PC-3 (cell line): ENCODE data around the gene SLC6A17. TPM values are rescaled to one million over a fixed set of nuclear protein-coding genes. Genes with fewer than 3 reads are reported as not detected.
A peak's percentile ranks its signal among the peaks of the same experiment; 100 is the strongest.

Experiments
- ATAC-seq: fragments of 200-7000 bp; cut with Tn5 transposase; 2 replicates; pipeline ENCODE4 v1.9.1; 2020; ENCODE audit warnings: mild to moderate bottlenecking, moderate library complexity
- BruUV-seq: library from RNA; stranded (reverse); fragments of 400-500 nt; replicated peaks from 2 replicates; lab custom pipeline; 2021; lab: Mats Ljungman, UMichigan
- CTCF ChIA-PET: fragments of 300-600 bp; sonication (Branson Sonifier 250); formaldehyde crosslinking; loops from one replicate; lab custom pipeline; 2022; ENCODE audit warnings: antibody characterized with exemption; lab: Charles Lee
- POLR2A ChIA-PET: fragments of 300-600 bp; sonication (Branson Sonifier 250); formaldehyde crosslinking; loops from one replicate; lab custom pipeline; 2022; ENCODE audit warnings: antibody characterized with exemption; ENCODE audit not compliant: unreplicated experiment; lab: Charles Lee
- DNase-seq: peaks from one replicate; pipeline ENCODE4 v3.0.0-alpha.2; 2015
- H2AFZ ChIP-seq: fragments of 300-600 bp; sonication (generic); 2 replicates; pipeline ENCODE4 v1.6.0; 2016; ENCODE audit warnings: antibody characterized with exemption, low read length
- H3F3A ChIP-seq: fragments of 300-600 bp; sonication (generic); one replicate; pipeline ENCODE4 v1.6.0; 2017; ENCODE audit warnings: antibody characterized with exemption, low read length, control low read depth, mild to moderate bottlenecking; ENCODE audit not compliant: unreplicated experiment
- H3K27ac ChIP-seq: fragments of 300-600 bp; sonication (generic); 2 replicates; pipeline ENCODE4 v1.5.1; 2016; ENCODE audit warnings: mild to moderate bottlenecking, low read length
- H3K27me3 ChIP-seq: fragments of 300-600 bp; sonication (generic); 2 replicates; pipeline ENCODE4 v1.6.1; 2016; ENCODE audit warnings: low read length, mixed read lengths
- H3K36me3 ChIP-seq: fragments of 300-600 bp; sonication (generic); 2 replicates; pipeline ENCODE4 v1.6.1; 2016; ENCODE audit warnings: low read depth, mixed run types, low read length, mixed read lengths
- H3K4me1 ChIP-seq: fragments of 300-600 bp; sonication (generic); 2 replicates; pipeline ENCODE4 v1.5.1; 2016; ENCODE audit warnings: low read length; ENCODE audit not compliant: insufficient read depth
- H3K4me2 ChIP-seq: fragments of 300-600 bp; sonication (generic); 2 replicates; pipeline ENCODE4 v1.6.0; 2016; ENCODE audit warnings: low read length
- H3K4me3 ChIP-seq: fragments of 300-600 bp; sonication (generic); 2 replicates; pipeline ENCODE4 v1.5.1; 2016; ENCODE audit warnings: mild to moderate bottlenecking, low read length, mixed read lengths
- H3K79me2 ChIP-seq: fragments of 300-600 bp; sonication (generic); 2 replicates; pipeline ENCODE4 v1.6.1; 2017; ENCODE audit warnings: low read length, mixed read lengths
- H3K9ac ChIP-seq: fragments of 300-600 bp; sonication (generic); 2 replicates; pipeline ENCODE4 v1.6.0; 2016; ENCODE audit warnings: mild to moderate bottlenecking, low read length
- H3K9me2 ChIP-seq: fragments of 300-600 bp; sonication (generic); replicated peaks from 2 replicates; pipeline ENCODE4 v1.6.1; 2016; ENCODE audit warnings: mixed run types, low read length, mixed read lengths
- H3K9me3 ChIP-seq: fragments of 300-600 bp; sonication (generic); 2 replicates; pipeline ENCODE4 v1.6.1; 2016; ENCODE audit warnings: low read length, mixed read lengths
- H4K20me1 ChIP-seq: fragments of 300-600 bp; sonication (generic); 2 replicates; pipeline ENCODE4 v1.6.1; 2016; ENCODE audit warnings: low read length, mixed read lengths
- EZH2 ChIP-seq: fragments of 300-600 bp; sonication (generic); IDR thresholded peaks from one replicate; pipeline ENCODE4 v1.6.1; 2017; ENCODE audit warnings: antibody characterized with exemption, mild to moderate bottlenecking, low read length; ENCODE audit not compliant: unreplicated experiment
- EZH2phosphoT487 ChIP-seq: fragments of 300-600 bp; sonication (generic); IDR thresholded peaks from 2 replicates; pipeline ENCODE4 v1.6.1; 2018; ENCODE audit warnings: mild to moderate bottlenecking, antibody characterized with exemption, low read length, borderline replicate concordance
- intact Hi-C: fragments of 100-400 bp; cut with micrococcal nuclease; formaldehyde crosslinking; loops from 2 replicates; pipeline ENCODE4 v1.9.0; 2023
- total RNA-seq: library from RNA; depleted of rRNA; stranded (reverse); fragments of >200 nt; gene quantifications from 2 replicates; pipeline ENCODE4 v1.2.3, GENCODE V29; 2014
- TF ChIP-seq, protein P1 (sequence below): fragments of 300-600 bp; sonication (generic); conservative IDR thresholded peaks from 2 replicates; pipeline ENCODE4 v1.5.1; 2017; ENCODE audit warnings: antibody characterized with exemption, low read depth, mild to moderate bottlenecking, low read length

SLC6A17 gene
- total RNA-seq, 1 experiment from 2014 or later = not detected

DNA sequence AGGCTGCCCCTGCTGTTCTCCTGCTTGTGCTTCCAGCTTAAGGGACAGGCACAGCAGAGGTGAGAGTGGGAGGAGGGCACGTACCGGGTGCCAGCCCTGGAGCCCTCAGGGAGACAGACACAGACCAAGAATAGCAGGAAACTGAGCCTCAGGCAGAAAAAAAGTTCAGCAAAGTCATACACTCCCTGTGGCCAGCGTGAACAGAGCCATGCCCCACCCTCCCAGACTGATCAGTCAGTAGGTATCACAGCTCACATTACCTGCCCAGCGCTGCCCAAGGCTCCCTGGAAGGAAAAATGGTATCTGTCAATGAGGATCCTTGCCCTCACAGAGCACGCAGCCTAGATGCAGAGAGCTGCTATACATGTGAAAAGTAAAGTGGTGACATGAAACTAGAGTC lies 36.7 kb upstream of the SLC6A17 start:
- peaks cover 54% of the 10 kb centered on the region for H3K27me3 ChIP-seq
- TF ChIP-seq EZH2phosphoT487 (no peak), EZH2 (no peak)
- TF ChIP-seq, protein P1, sequence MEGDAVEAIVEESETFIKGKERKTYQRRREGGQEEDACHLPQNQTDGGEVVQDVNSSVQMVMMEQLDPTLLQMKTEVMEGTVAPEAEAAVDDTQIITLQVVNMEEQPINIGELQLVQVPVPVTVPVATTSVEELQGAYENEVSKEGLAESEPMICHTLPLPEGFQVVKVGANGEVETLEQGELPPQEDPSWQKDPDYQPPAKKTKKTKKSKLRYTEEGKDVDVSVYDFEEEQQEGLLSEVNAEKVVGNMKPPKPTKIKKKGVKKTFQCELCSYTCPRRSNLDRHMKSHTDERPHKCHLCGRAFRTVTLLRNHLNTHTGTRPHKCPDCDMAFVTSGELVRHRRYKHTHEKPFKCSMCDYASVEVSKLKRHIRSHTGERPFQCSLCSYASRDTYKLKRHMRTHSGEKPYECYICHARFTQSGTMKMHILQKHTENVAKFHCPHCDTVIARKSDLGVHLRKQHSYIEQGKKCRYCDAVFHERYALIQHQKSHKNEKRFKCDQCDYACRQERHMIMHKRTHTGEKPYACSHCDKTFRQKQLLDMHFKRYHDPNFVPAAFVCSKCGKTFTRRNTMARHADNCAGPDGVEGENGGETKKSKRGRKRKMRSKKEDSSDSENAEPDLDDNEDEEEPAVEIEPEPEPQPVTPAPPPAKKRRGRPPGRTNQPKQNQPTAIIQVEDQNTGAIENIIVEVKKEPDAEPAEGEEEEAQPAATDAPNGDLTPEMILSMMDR = no peak
- no peaks in the 10 kb centered on the region for H3K36me3 ChIP-seq
- no peak overlapping the region for H3K4me2 ChIP-seq
- CTCF ChIA-PET = no interaction called here
- no peaks in the 10 kb centered on the region for H4K20me1 ChIP-seq
- BruUV-seq = no TSS peak
- intact Hi-C loops = no loop called here
- H3K9ac ChIP-seq = no peak overlapping the region
- DNase-seq (peak; percentile 25), ATAC-seq (peak; percentile 53)
- H3F3A ChIP-seq = no peaks in the 10 kb centered on the region
- H3K4me1 ChIP-seq = no peaks in the 10 kb centered on the region
- no peaks in the 10 kb centered on the region for H3K79me2 ChIP-seq
- no peak overlapping the region for H3K27ac ChIP-seq
- POLR2A ChIA-PET = no interaction called here
- no peaks in the 10 kb centered on the region for H3K9me2 ChIP-seq
- H2AFZ ChIP-seq = no peak overlapping the region
- no peak overlapping the region for H3K4me3 ChIP-seq
- no peaks in the 10 kb centered on the region for H3K9me3 ChIP-seq

DNA sequence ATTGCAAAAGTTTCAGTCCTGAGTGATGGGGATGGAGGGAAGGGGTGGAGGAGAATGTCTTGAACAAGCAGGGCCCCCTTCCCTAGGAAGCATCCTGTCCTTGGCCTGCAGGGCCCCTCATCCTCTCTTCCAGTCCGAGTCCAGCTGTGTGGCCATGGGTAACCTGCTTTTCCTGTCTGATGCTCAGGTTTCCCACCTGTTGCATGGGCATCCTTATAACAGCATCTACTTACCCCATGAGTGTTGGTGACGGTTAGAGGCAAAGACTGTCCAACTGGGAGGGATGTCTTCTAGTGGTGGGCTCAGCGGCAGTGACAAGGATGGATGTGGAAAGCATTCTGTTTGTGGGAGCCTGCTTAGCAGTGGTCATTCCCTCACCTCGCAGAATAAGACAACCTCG lies 36.1 kb upstream of the SLC6A17 start:
- Histone ChIP-seq H2AFZ (no peak overlapping the region), H3K4me2 (no peak overlapping the region), H3K4me3 (no peak overlapping the region), H4K20me1 (no peaks in the 10 kb centered on the region), H3K9ac (no peak overlapping the region), H3K9me3 (no peaks in the 10 kb centered on the region), H3K9me2 (no peaks in the 10 kb centered on the region), H3K4me1 (no peaks in the 10 kb centered on the region), H3K36me3 (no peaks in the 10 kb centered on the region), H3K79me2 (no peaks in the 10 kb centered on the region), H3K27ac (no peak overlapping the region), H3K27me3 (peaks cover 48% of the 10 kb centered on the region), H3F3A (no peaks in the 10 kb centered on the region)
- DNase-seq (no peak), ATAC-seq (no peak)
- intact Hi-C loops = no loop called here
- POLR2A ChIA-PET = no interaction called here
- BruUV-seq = no TSS peak
- TF ChIP-seq EZH2 = no peak
- TF ChIP-seq EZH2phosphoT487 = no peak
- TF ChIP-seq, protein P1 = no peak
- CTCF ChIA-PET = no interaction called here

DNA sequence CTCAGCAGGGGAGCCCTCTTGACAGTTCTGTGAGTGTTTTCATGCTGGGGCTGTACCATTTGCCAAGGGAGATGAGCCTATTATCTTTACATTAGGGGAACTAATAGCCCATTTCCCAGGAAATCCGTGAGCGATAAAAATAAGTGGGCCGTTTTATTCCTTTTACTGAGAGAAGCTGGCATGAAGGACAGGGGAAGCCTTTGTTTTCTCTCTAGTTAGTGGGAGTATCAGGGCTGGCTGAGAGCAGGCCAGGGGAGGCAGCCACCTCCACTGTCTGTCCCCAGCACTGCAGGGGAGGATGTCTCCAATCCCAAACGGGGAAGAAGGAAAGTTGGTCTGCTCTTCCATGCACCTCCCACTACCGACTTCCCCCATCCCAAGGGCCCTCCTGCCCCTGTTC lies 35.5 kb upstream of the SLC6A17 start:
- ChIA-PET CTCF (no interaction called here), POLR2A (no interaction called here)
- Histone ChIP-seq H3K27ac (no peak overlapping the region), H2AFZ (no peak overlapping the region), H3K4me3 (no peak overlapping the region), H3K4me1 (no peaks in the 10 kb centered on the region), H3K9ac (no peak overlapping the region), H3K9me3 (no peaks in the 10 kb centered on the region), H4K20me1 (no peaks in the 10 kb centered on the region), H3K4me2 (no peak overlapping the region), H3F3A (no peaks in the 10 kb centered on the region), H3K36me3 (no peaks in the 10 kb centered on the region), H3K9me2 (no peaks in the 10 kb centered on the region), H3K79me2 (no peaks in the 10 kb centered on the region), H3K27me3 (peaks cover 44% of the 10 kb centered on the region)
- ATAC-seq (no peak), DNase-seq (no peak)
- intact Hi-C loops = no loop called here
- TF ChIP-seq, protein P1 = no peak
- TF ChIP-seq EZH2 = no peak
- TF ChIP-seq EZH2phosphoT487 = no peak
- BruUV-seq = no TSS peak
